NCI-H510A (cell line): ENCODE measurements around the gene RNF151.
A peak's percentile ranks its signal among the peaks of the same experiment; 100 is the strongest.
"Not testable (repeated sequence)": the region's sequence is repeated elsewhere in the genome, so short reads cannot be mapped to it uniquely, and the experiment has no call there.

Experiments
- DNase-seq: peaks from one replicate; lab custom pipeline; 2025; lab: John Stamatoyannopoulos, UW

Gene RNF151

GRCh38 chr16:2009164-2009711 lies 42.6 kb downstream of the RNF151 start:
- DNase-seq: no peak

- peak; percentile 59 for DNase-seq
Observed at GRCh38 chr16:2009791-2010510, 43.3 kb downstream of the RNF151 start, which contains the start of gene ZNF598. Gene ZNF598, minus strand, starts transcription at chr16:2009821.

- DNase-seq: not testable (repeated sequence)
Observed at GRCh38 chr16:2011726-2012125, 45.1 kb downstream of the RNF151 start.

GRCh38 chr16:2013527-2013926 lies 46.9 kb downstream of the RNF151 start:
- DNase-seq: no peak

GRCh38 chr16:2015117-2015946 lies 48.7 kb downstream of the RNF151 start:
- no peak for DNase-seq

GRCh38 chr16:2015947-2016208 lies 49.2 kb downstream of the RNF151 start:
- DNase-seq: no peak

- no peak for DNase-seq
Observed at GRCh38 chr16:2016407-2016922, 49.8 kb downstream of the RNF151 start.
